NCI-H345 (cell line): Measurements from ENCODE around the gene AMZ2.
"Not testable (repeated sequence)": the region's sequence is repeated elsewhere in the genome, so short reads cannot be mapped to it uniquely, and the experiment has no call there.

Experiments
- DNase-seq: peaks from one replicate; lab custom pipeline; 2025; lab: John Stamatoyannopoulos, UW

The AMZ2 gene

GRCh38 chr17:68220786-68221185 lies 27.1 kb upstream of the AMZ2 start:
- not testable (repeated sequence) for DNase-seq

- DNase-seq = no peak
Measured at GRCh38 chr17:68221786-68222185, 26.1 kb upstream of the AMZ2 start.

- no peak for DNase-seq
Measured at GRCh38 chr17:68222606-68223005, 25.2 kb upstream of the AMZ2 start.

GRCh38 chr17:68225055-68225454 lies 22.8 kb upstream of the AMZ2 start:
- not testable (repeated sequence) for DNase-seq

GRCh38 chr17:68228039-68228680 lies 19.7 kb upstream of the AMZ2 start:
- DNase-seq = not testable (repeated sequence)

GRCh38 chr17:68228817-68229570 lies 18.8 kb upstream of the AMZ2 start:
- DNase-seq = no peak

GRCh38 chr17:68229619-68230018 lies 18.2 kb upstream of the AMZ2 start:
- DNase-seq = no peak

- DNase-seq = not testable (repeated sequence)
Measured at GRCh38 chr17:68231131-68231530, 16.7 kb upstream of the AMZ2 start.

GRCh38 chr17:68231541-68231940 lies 16.3 kb upstream of the AMZ2 start:
- no peak for DNase-seq

- DNase-seq = not testable (repeated sequence)
Measured at GRCh38 chr17:68232741-68233140, 15.1 kb upstream of the AMZ2 start.

GRCh38 chr17:68234726-68235335 lies 13.0 kb upstream of the AMZ2 start:
- DNase-seq = not testable (repeated sequence)

GRCh38 chr17:68235336-68235791 lies 12.5 kb upstream of the AMZ2 start:
- not testable (repeated sequence) for DNase-seq

- not testable (repeated sequence) for DNase-seq
Measured at GRCh38 chr17:68237369-68238163, 10.3 kb upstream of the AMZ2 start.

GRCh38 chr17:68238164-68238870 lies 9.5 kb upstream of the AMZ2 start:
- no peak for DNase-seq

- DNase-seq = no peak
Measured at GRCh38 chr17:68238871-68239253, 9.0 kb upstream of the AMZ2 start.

- no peak for DNase-seq
Measured at GRCh38 chr17:68239632-68240366, 8.0 kb upstream of the AMZ2 start.

- no peak for DNase-seq
Measured at GRCh38 chr17:68246271-68247028, 1.4 kb upstream of the AMZ2 start.

GRCh38 chr17:68248199-68248825 lies 469 bp downstream of the AMZ2 start:
- DNase-seq = peak; percentile 74

- no peak for DNase-seq
Measured at GRCh38 chr17:68248891-68249290, 1.0 kb downstream of the AMZ2 start.

GRCh38 chr17:68249354-68249765 lies 1.5 kb downstream of the AMZ2 start:
- DNase-seq = no peak
